A549 (cell line): ENCODE results near the gene STIMATE. TPM values are rescaled to one million over a fixed set of nuclear protein-coding genes. Genes with fewer than 3 reads are reported as not detected.

Source experiments
- ATAC-seq, 2 experiments: fragments of 200-7000 bp in 1 of 2; fragments of >200 bp in 1 of 2; cut with Nextera tagmentation in 1 of 2; cut with Tn5 transposase in 1 of 2; 3 replicates each; pipeline versions ENCODE4 v1.8.0 to v1.9.1; 2018 to 2020; ENCODE audit warnings: mild to moderate bottlenecking in 1 of 2, moderate library complexity in 1 of 2
- CTCF ChIA-PET: fragments of 300-600 bp; sonication (Branson Sonifier 250); formaldehyde crosslinking; extraction: SDS; loops from one replicate; lab custom pipeline; 2021; ENCODE audit warnings: antibody characterized with exemption, inconsistent platforms; lab: Yijun Ruan, JAX
- POLR2A ChIA-PET: fragments of 350-600 bp; formaldehyde crosslinking; extraction: SDS; loops from one replicate; lab custom pipeline; 2021; ENCODE audit warnings: antibody characterized with exemption, inconsistent platforms; lab: Yijun Ruan, JAX
- DNase-seq, 2 experiments: peaks; one replicate each; pipeline versions ENCODE4 v3.0.0 to v3.0.0-alpha.2; 2011 to 2016; ENCODE audit warnings: low read depth in 1 of 2, low spot score in 1 of 2
- FAIRE-seq: peaks from 2 replicates; lab custom pipeline; 2011; peaks lifted over from hg19 to GRCh38; lab: Jason Lieb, UNC
- H3K27ac ChIP-seq, 2 experiments: fragments of >200 bp; sonication (Bioruptor Twin); formaldehyde crosslinking; 3 replicates each; pipeline ENCODE4 v1.5.1; 2016 to 2017
- H3K4me1 ChIP-seq: fragments of >200 bp; sonication (Bioruptor Twin); formaldehyde crosslinking; 3 replicates; pipeline ENCODE4 v1.6.1; 2016
- H3K4me2 ChIP-seq: fragments of >200 bp; sonication (Bioruptor Twin); formaldehyde crosslinking; 3 replicates; pipeline ENCODE4 v1.6.1; 2016
- H3K4me3 ChIP-seq: fragments of >200 bp; sonication (Bioruptor Twin); formaldehyde crosslinking; 3 replicates; pipeline ENCODE4 v1.5.1; 2016
- H3K9me3 ChIP-seq: fragments of >200 bp; sonication (Bioruptor Twin); formaldehyde crosslinking; 3 replicates; pipeline ENCODE4 v1.6.1; 2016
- CBX2 ChIP-seq: fragments of 200-600 bp; sonication (generic); IDR thresholded peaks from 2 replicates; pipeline ENCODE4 v1.6.1; 2016; ENCODE audit warnings: low read depth, mild to moderate bottlenecking, borderline replicate concordance
- EP300 ChIP-seq, 2 experiments: fragments of >200 bp; sonication (Bioruptor Twin); formaldehyde crosslinking; IDR thresholded peaks; 2 replicates in 1 of 2; 3 replicates in 1 of 2; pipeline ENCODE4 v1.6.1; 2016 to 2017
- ESRRA ChIP-seq: fragments of 150-350 bp; IDR thresholded peaks from 2 replicates; pipeline ENCODE4 v1.6.1; 2014; ENCODE audit warnings: mild to moderate bottlenecking, low read length, borderline replicate concordance
- FOSL2 ChIP-seq, 2 experiments: fragments of 450-650 bp in 1 of 2; fragments of >200 bp in 1 of 2; sonication (Bioruptor Twin) in 1 of 2; formaldehyde crosslinking; IDR thresholded peaks; 2 replicates each; pipeline versions ENCODE4 v1.5.0 to v1.6.1; 2016 to 2020; ENCODE audit warnings: mild to moderate bottlenecking in 1 of 2, moderate library complexity in 1 of 2
- GATA3 ChIP-seq: IDR thresholded peaks from 2 replicates; pipeline ENCODE4 v1.6.1; 2012; ENCODE audit warnings: borderline replicate concordance
- HEYL ChIP-seq: fragments of 250-450 bp; sonication (Bioruptor Pico); IDR thresholded peaks from 2 replicates; pipeline ENCODE4 v1.8.0; 2021; ENCODE audit warnings: mild to moderate bottlenecking, moderate library complexity
- HOXA7 ChIP-seq: fragments of 250-450 bp; sonication (Bioruptor Pico); IDR thresholded peaks from 2 replicates; pipeline ENCODE4 v1.5.0; 2020; ENCODE audit warnings: mild to moderate bottlenecking, moderate library complexity
- NFE2L2 ChIP-seq: fragments of 150-350 bp; conservative IDR thresholded peaks from 2 replicates; pipeline ENCODE4 v1.6.1; 2014; ENCODE audit warnings: low read length
- NPAS2 ChIP-seq: fragments of 250-450 bp; sonication (Bioruptor Pico); IDR thresholded peaks from 2 replicates; pipeline ENCODE4 v1.8.0; 2022; ENCODE audit warnings: mild to moderate bottlenecking, moderate library complexity, borderline replicate concordance
- POLR2AphosphoS2 ChIP-seq: conservative IDR thresholded peaks from 2 replicates; pipeline ENCODE4 v1.6.1; 2012; ENCODE audit warnings: low read length, improper control_type of control experiment, inconsistent platforms
- SREBF2 ChIP-seq: fragments of 450-650 bp; IDR thresholded peaks from 2 replicates; pipeline ENCODE4 v1.6.1; 2014; ENCODE audit warnings: mild to moderate bottlenecking, moderate library complexity
- TFCP2L1 ChIP-seq: fragments of 250-450 bp; sonication (Bioruptor Pico); IDR thresholded peaks from 2 replicates; pipeline ENCODE4 v1.5.0; 2021; ENCODE audit warnings: mild to moderate bottlenecking
- ZNF302 ChIP-seq: fragments of 250-450 bp; sonication (Bioruptor Pico); IDR thresholded peaks from 2 replicates; pipeline ENCODE4 v1.9.0; 2021; ENCODE audit warnings: inconsistent platforms, mild to moderate bottlenecking, moderate library complexity
- ZSCAN20 ChIP-seq: fragments of 250-450 bp; sonication (Bioruptor Pico); IDR thresholded peaks from 2 replicates; pipeline ENCODE4 v1.8.0; 2022; ENCODE audit warnings: mild to moderate bottlenecking, moderate library complexity
- WGBS: methylation state at CpG from one replicate; pipeline ENCODE4 v1.1.6; 2017; ENCODE audit errors: missing lambda C conversion rate; 5-methylcytosine and 5-hydroxymethylcytosine counted together
- polyA plus RNA-seq, 4 experiments: library from polyadenylated mRNA; depleted of rRNA in 3 of 4; stranded (reverse); fragments of >200 nt; fragmentation: RNase III in 1 of 4; extraction: RNeasy Plus Mini Kit Qiagen cat#74134 plus additional on column Dnase treatment in 1 of 4; gene quantifications; 2 replicates in 3 of 4; 3 replicates in 1 of 4; pipeline ENCODE4 v1.2.3, GENCODE V29; 2011 to 2017
- TF ChIP-seq, protein P1 (sequence below): IDR thresholded peaks from 2 replicates; pipeline ENCODE4 v1.6.1; 2012
- TF ChIP-seq, protein P2 (sequence below): fragments of >200 bp; sonication (Bioruptor Twin); formaldehyde crosslinking; IDR thresholded peaks from 2 replicates; pipeline ENCODE4 v1.6.1; 2016
- TF ChIP-seq, protein P3 (sequence below): fragments of 200-600 bp; sonication (generic); IDR thresholded peaks from 2 replicates; pipeline ENCODE4 v1.6.1; 2016; ENCODE audit warnings: antibody characterized with exemption, mild to moderate bottlenecking, moderate library complexity
- TF ChIP-seq, protein P4 (sequence below): fragments of >200 bp; sonication (Bioruptor Twin); formaldehyde crosslinking; IDR thresholded peaks from 3 replicates; pipeline ENCODE4 v1.6.1; 2016
- TF ChIP-seq, protein P5 (sequence below): fragments of 250-450 bp; sonication (Bioruptor Pico); IDR thresholded peaks from 2 replicates; pipeline ENCODE4 v1.5.0; 2020; ENCODE audit warnings: low read depth, mild to moderate bottlenecking, moderate library complexity

The STIMATE gene
- polyA plus RNA-seq, 2 of the 4 experiments (the other 2 are of a cell fraction) = 5.2 to 5.5 TPM

DNA sequence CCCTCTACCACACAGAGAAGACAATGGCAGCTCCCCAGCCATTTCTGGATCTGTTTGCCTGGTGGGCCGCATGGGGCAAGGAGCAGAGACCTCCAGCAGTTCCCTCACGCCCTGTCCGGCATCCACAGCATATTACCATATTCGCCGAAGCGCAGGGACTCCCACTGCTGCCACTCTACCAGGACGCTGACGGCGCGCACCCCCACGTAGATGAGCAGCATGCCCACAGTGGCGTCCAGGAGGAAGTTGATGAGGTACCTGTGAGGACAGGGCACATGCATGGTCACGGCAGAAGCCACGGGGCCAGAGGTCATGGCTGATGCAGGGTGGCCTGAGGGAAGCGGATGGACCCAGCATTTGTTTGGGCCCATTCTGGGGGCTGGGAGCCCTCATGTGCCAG lies 47.7 kb downstream of the STIMATE start:
- CTCF ChIA-PET = interaction anchor here (1.0 to 2.1 kb wide), 6 partner anchors 11 to 347 kb away, joined by 3 to 6 read pairs (median 3); no protein-coding TSS in a partner anchor

DNA sequence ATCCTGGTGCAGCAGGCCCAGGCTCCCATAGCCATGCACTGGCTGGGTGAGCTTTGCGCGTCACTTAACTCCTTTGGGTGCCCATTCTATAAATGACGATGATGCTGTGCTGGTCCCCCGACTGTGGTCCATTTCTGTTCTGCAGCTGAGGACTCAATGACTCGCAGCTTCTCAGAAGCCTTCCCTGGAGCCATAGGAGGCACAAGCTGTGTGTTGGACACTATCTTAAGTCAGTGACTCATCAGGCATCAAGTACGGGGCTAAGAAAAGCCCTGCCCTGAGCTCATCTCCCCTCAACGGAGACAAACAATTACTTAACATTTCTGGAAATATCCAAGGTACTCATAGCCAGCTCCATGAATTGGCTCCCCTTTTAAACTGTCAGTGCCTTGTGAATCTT lies 48.7 kb downstream of the STIMATE start:
- ChIA-PET POLR2A (no interaction called here), CTCF (interaction anchor here (0.8 to 1.5 kb wide), 6 partner anchors 9 to 266 kb away, joined by 3 to 4 read pairs (median 3); no protein-coding TSS in a partner anchor)
- Histone ChIP-seq H3K4me2 (no peak overlapping the region), H3K4me3 (no peak overlapping the region), H3K4me1 (no peaks in the 10 kb centered on the region), H3K9me3 (no peaks in the 10 kb centered on the region), H3K27ac (no peak overlapping the region)
- FAIRE-seq (no peak), DNase-seq (peak in 1 of 2 experiments; percentile 9), ATAC-seq (no peak; a peak in 1 of 6 replicates)
- WGBS = 54% methylated on average over 3 of the region's 7 CpGs
- TF ChIP-seq, protein P1, sequence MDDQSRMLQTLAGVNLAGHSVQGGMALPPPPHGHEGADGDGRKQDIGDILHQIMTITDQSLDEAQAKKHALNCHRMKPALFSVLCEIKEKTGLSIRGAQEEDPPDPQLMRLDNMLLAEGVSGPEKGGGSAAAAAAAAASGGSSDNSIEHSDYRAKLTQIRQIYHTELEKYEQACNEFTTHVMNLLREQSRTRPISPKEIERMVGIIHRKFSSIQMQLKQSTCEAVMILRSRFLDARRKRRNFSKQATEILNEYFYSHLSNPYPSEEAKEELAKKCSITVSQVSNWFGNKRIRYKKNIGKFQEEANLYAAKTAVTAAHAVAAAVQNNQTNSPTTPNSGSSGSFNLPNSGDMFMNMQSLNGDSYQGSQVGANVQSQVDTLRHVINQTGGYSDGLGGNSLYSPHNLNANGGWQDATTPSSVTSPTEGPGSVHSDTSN = no peak
- TF ChIP-seq, protein P2, sequence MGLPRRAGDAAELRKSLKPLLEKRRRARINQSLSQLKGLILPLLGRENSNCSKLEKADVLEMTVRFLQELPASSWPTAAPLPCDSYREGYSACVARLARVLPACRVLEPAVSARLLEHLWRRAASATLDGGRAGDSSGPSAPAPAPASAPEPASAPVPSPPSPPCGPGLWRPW = no peak
- TF ChIP-seq HEYL (no peak), NFE2L2 (no peak), ZNF302 (CRISPR knock-in tag) (no peak), POLR2AphosphoS2 (no peak), TFCP2L1 (no peak), CBX2 (no peak), HOXA7 (CRISPR knock-in tag) (no peak), ESRRA (no peak), NPAS2 (CRISPR knock-in tag) (no peak), FOSL2 (IDR thresholded peaks at IDR 0.05) (no peak), FOSL2 (CRISPR knock-in tag; IDR thresholded peaks at IDR 0.05) (no peak), ZSCAN20 (CRISPR knock-in tag) (no peak), SREBF2 (no peak), GATA3 (no peak)
- TF ChIP-seq, protein P3, sequence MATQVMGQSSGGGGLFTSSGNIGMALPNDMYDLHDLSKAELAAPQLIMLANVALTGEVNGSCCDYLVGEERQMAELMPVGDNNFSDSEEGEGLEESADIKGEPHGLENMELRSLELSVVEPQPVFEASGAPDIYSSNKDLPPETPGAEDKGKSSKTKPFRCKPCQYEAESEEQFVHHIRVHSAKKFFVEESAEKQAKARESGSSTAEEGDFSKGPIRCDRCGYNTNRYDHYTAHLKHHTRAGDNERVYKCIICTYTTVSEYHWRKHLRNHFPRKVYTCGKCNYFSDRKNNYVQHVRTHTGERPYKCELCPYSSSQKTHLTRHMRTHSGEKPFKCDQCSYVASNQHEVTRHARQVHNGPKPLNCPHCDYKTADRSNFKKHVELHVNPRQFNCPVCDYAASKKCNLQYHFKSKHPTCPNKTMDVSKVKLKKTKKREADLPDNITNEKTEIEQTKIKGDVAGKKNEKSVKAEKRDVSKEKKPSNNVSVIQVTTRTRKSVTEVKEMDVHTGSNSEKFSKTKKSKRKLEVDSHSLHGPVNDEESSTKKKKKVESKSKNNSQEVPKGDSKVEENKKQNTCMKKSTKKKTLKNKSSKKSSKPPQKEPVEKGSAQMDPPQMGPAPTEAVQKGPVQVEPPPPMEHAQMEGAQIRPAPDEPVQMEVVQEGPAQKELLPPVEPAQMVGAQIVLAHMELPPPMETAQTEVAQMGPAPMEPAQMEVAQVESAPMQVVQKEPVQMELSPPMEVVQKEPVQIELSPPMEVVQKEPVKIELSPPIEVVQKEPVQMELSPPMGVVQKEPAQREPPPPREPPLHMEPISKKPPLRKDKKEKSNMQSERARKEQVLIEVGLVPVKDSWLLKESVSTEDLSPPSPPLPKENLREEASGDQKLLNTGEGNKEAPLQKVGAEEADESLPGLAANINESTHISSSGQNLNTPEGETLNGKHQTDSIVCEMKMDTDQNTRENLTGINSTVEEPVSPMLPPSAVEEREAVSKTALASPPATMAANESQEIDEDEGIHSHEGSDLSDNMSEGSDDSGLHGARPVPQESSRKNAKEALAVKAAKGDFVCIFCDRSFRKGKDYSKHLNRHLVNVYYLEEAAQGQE = no peak
- TF ChIP-seq, protein P4, sequence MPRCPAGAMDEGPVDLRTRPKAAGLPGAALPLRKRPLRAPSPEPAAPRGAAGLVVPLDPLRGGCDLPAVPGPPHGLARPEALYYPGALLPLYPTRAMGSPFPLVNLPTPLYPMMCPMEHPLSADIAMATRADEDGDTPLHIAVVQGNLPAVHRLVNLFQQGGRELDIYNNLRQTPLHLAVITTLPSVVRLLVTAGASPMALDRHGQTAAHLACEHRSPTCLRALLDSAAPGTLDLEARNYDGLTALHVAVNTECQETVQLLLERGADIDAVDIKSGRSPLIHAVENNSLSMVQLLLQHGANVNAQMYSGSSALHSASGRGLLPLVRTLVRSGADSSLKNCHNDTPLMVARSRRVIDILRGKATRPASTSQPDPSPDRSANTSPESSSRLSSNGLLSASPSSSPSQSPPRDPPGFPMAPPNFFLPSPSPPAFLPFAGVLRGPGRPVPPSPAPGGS = no peak

More for the DNA sequence above, 47.7 kb downstream of the STIMATE start:
- Histone ChIP-seq H3K27ac (no peak overlapping the region), H3K4me1 (no peaks in the 10 kb centered on the region), H3K9me3 (no peaks in the 10 kb centered on the region), H3K4me3 (no peak overlapping the region), H3K4me2 (no peak overlapping the region)
- ATAC-seq = no peak
- WGBS = 98% methylated on average over 5 of the region's 15 CpGs
- no peak for DNase-seq
- TF ChIP-seq EP300 (IDR thresholded peaks at IDR 0.05) = no peak
- TF ChIP-seq, protein P5, sequence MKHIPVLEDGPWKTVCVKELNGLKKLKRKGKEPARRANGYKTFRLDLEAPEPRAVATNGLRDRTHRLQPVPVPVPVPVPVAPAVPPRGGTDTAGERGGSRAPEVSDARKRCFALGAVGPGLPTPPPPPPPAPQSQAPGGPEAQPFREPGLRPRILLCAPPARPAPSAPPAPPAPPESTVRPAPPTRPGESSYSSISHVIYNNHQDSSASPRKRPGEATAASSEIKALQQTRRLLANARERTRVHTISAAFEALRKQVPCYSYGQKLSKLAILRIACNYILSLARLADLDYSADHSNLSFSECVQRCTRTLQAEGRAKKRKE (CRISPR knock-in tag) = no peak
- no peak for TF ChIP-seq ESRRA
- no peak for FAIRE-seq
- POLR2A ChIA-PET = no interaction called here
